Breast epithelium (tissue), 3 donors: ENCODE data around the gene PARVB.

Experiments used
- CTCF ChIP-seq, 3 donors: fragments of 450-650 bp; IDR thresholded peaks; one replicate each; pipeline ENCODE4 v1.5.1; 2016 to 2017; ENCODE audit warnings: antibody characterized with exemption in 3 of 3, mild to moderate bottlenecking in 3 of 3, moderate library complexity in 3 of 3
- POLR2A ChIP-seq: fragments of 450-650 bp; IDR thresholded peaks from one replicate; pipeline ENCODE4 v1.6.1; 2016; ENCODE audit warnings: antibody characterized with exemption, mild to moderate bottlenecking, moderate library complexity

- TF ChIP-seq CTCF (IDR thresholded peaks at IDR 0.05) = no peak
- no peak for TF ChIP-seq POLR2A
Observed at GRCh38 chr22:44032126-44032730, 8.1 kb downstream of the PARVB start.
